Stimulated activated CD4-positive, alpha-beta T cell treated with anti-CD3 and anti-CD28 coated beads, Interleukin-4, amount 100 ng/mL, for 48 hours (primary cell): ENCODE data around the gene UROC1.

Source experiments
- DNase-seq, 2 donors: peaks; one replicate each; pipeline ENCODE4 v3.0.0-alpha.2; 2020; ENCODE audit warnings: low read depth in 2 of 2

Gene UROC1

GRCh38 chr3:126517291-126517951 lies at the start of gene UROC1:
Gene UROC1 (minus strand): TSS chr3:126517773. CDS start chr3:126517719, 54 bp downstream.
- no peak for DNase-seq

GRCh38 chr3:126562737-126563276 lies 45.2 kb upstream of the UROC1 start:
- DNase-seq: no peak

- DNase-seq: no peak
Observed at GRCh38 chr3:126558336-126559071, 40.9 kb upstream of the UROC1 start, which contains the start of gene C3orf22. Gene C3orf22 (minus strand): TSS chr3:126558932. CDS start chr3:126553390, 5,542 bp downstream.

GRCh38 chr3:126557761-126558160 lies 40.2 kb upstream of the UROC1 start:
- no peak for DNase-seq

- no peak for DNase-seq
Observed at GRCh38 chr3:126557415-126557745, 39.8 kb upstream of the UROC1 start.

GRCh38 chr3:126556637-126557414 lies 39.3 kb upstream of the UROC1 start:
- no peak for DNase-seq

GRCh38 chr3:126555795-126556636 lies 38.4 kb upstream of the UROC1 start:
- DNase-seq: no peak

GRCh38 chr3:126554560-126555525 lies 37.3 kb upstream of the UROC1 start:
- no peak for DNase-seq

GRCh38 chr3:126553284-126554084 lies 35.9 kb upstream of the UROC1 start:
- DNase-seq: no peak

- no peak for DNase-seq
Observed at GRCh38 chr3:126552688-126553283, 35.2 kb upstream of the UROC1 start.

GRCh38 chr3:126551839-126552687 lies 34.5 kb upstream of the UROC1 start:
- no peak for DNase-seq

GRCh38 chr3:126551121-126551838 lies 33.7 kb upstream of the UROC1 start:
- no peak for DNase-seq

GRCh38 chr3:126550488-126551051 lies 33.0 kb upstream of the UROC1 start:
- no peak for DNase-seq

- DNase-seq: no peak
Observed at GRCh38 chr3:126549861-126550487, 32.4 kb upstream of the UROC1 start.

- no peak for DNase-seq
Observed at GRCh38 chr3:126548556-126549466, 31.2 kb upstream of the UROC1 start.
